H9 (cell line): Measurements from ENCODE around the gene IQSEC1. TPM values are rescaled to one million over a fixed set of nuclear protein-coding genes. Genes with fewer than 3 reads are reported as not detected.

Experiments used
- DNase-seq: peaks from one replicate; pipeline ENCODE4 v3.0.0-alpha.2; 2017
- H2AFZ ChIP-seq: one replicate; pipeline ENCODE4 v1.6.1; 2013; ENCODE audit warnings: mild to moderate bottlenecking, low read length, control low read depth, moderate library complexity
- H2AK5ac ChIP-seq: 2 replicates; pipeline ENCODE4 v1.6.1; 2013; ENCODE audit warnings: low read length, control low read depth, mixed read lengths; ENCODE audit not compliant: insufficient read length
- H2BK120ac ChIP-seq: one replicate; pipeline ENCODE4 v1.6.1; 2013; ENCODE audit warnings: low read depth, mild to moderate bottlenecking, low read length, control low read depth, inconsistent platforms; ENCODE audit not compliant: poor library complexity, severe bottlenecking
- H2BK12ac ChIP-seq: 2 replicates; pipeline ENCODE4 v1.6.1; 2013; ENCODE audit warnings: low read length, control low read depth, mixed read lengths, low read depth; ENCODE audit not compliant: insufficient read length
- H2BK15ac ChIP-seq: 2 replicates; pipeline ENCODE4 v1.6.1; 2013; ENCODE audit warnings: low read depth, low read length, control low read depth
- H2BK20ac ChIP-seq: one replicate; pipeline ENCODE4 v1.6.1; 2013; ENCODE audit warnings: low read depth, mild to moderate bottlenecking, low read length, control low read depth, inconsistent platforms; ENCODE audit not compliant: poor library complexity, severe bottlenecking
- H2BK5ac ChIP-seq: 2 replicates; pipeline ENCODE4 v1.6.1; 2013; ENCODE audit warnings: low read length, control low read depth, mixed read lengths; ENCODE audit not compliant: insufficient read length
- H3K14ac ChIP-seq: 2 replicates; pipeline ENCODE4 v1.6.1; 2013; ENCODE audit warnings: low read length, control low read depth; ENCODE audit not compliant: insufficient read depth
- H3K18ac ChIP-seq: 2 replicates; pipeline ENCODE4 v1.6.1; 2013; ENCODE audit warnings: low read depth, mild to moderate bottlenecking, mixed read lengths, low read length, control low read depth; ENCODE audit not compliant: insufficient read length
- H3K23ac ChIP-seq: 2 replicates; pipeline ENCODE4 v1.6.1; 2013; ENCODE audit warnings: low read length, control low read depth, mixed read lengths, low read depth; ENCODE audit not compliant: insufficient read length
- H3K23me2 ChIP-seq: 2 replicates; pipeline ENCODE4 v1.6.1; 2013; ENCODE audit warnings: low read depth, mild to moderate bottlenecking, mixed read lengths, low read length, control low read depth; ENCODE audit not compliant: insufficient read length, poor library complexity, severe bottlenecking
- H3K27ac ChIP-seq: 2 replicates; pipeline ENCODE4 v1.5.1; 2013; ENCODE audit warnings: low read length, control low read depth, mixed read lengths, low read depth; ENCODE audit not compliant: insufficient read length
- H3K27me3 ChIP-seq: 2 replicates; pipeline ENCODE4 v1.6.1; 2013; ENCODE audit warnings: low read length, control low read depth, inconsistent platforms; ENCODE audit not compliant: insufficient read depth
- H3K4ac ChIP-seq: 2 replicates; pipeline ENCODE4 v1.6.1; 2013; ENCODE audit warnings: low read depth, mild to moderate bottlenecking, control low read depth, inconsistent platforms, low read length, moderate library complexity
- H3K4me1 ChIP-seq: 2 replicates; pipeline ENCODE4 v1.6.1; 2013; ENCODE audit warnings: low read length, control low read depth, inconsistent platforms; ENCODE audit not compliant: insufficient read depth
- H3K4me2 ChIP-seq: 2 replicates; pipeline ENCODE4 v1.6.1; 2013; ENCODE audit warnings: low read length, control low read depth, mixed read lengths; ENCODE audit not compliant: insufficient read length, insufficient read depth
- H3K56ac ChIP-seq: 2 replicates; pipeline ENCODE4 v1.6.1; 2013; ENCODE audit warnings: low read depth, mild to moderate bottlenecking, mixed read lengths, low read length, control low read depth; ENCODE audit not compliant: insufficient read length
- H3K79me1 ChIP-seq: 2 replicates; pipeline ENCODE4 v1.6.1; 2013; ENCODE audit warnings: low read depth, mild to moderate bottlenecking, moderate library complexity, low read length, control low read depth, inconsistent platforms; ENCODE audit not compliant: insufficient read depth, poor library complexity, severe bottlenecking
- H3K79me2 ChIP-seq: 2 replicates; pipeline ENCODE4 v1.6.1; 2013; ENCODE audit warnings: low read length, control low read depth, inconsistent platforms; ENCODE audit not compliant: insufficient read depth
- H3K9ac ChIP-seq: 2 replicates; pipeline ENCODE4 v1.6.1; 2013; ENCODE audit warnings: low read length, control low read depth, mixed read lengths; ENCODE audit not compliant: insufficient read length; ENCODE audit errors: extremely low read depth
- H3K9me3 ChIP-seq: one replicate; pipeline ENCODE4 v1.6.1; 2013; ENCODE audit warnings: low read depth, low read length, inconsistent platforms; ENCODE audit not compliant: control insufficient read depth
- H3T11ph ChIP-seq: one replicate; pipeline ENCODE4 v1.6.1; 2013; ENCODE audit warnings: mild to moderate bottlenecking, low read length, control low read depth, inconsistent platforms
- H4K20me1 ChIP-seq: one replicate; pipeline ENCODE4 v1.6.1; 2013; ENCODE audit not compliant: control insufficient read depth, insufficient read length, insufficient read depth
- H4K5ac ChIP-seq: 2 replicates; pipeline ENCODE4 v1.6.1; 2013; ENCODE audit warnings: low read depth, mild to moderate bottlenecking, mixed read lengths, low read length, control low read depth; ENCODE audit not compliant: insufficient read length
- H4K8ac ChIP-seq: replicated peaks from 2 replicates; pipeline ENCODE4 v1.6.1; 2013; ENCODE audit warnings: low read length, control low read depth, mixed read lengths, low read depth; ENCODE audit not compliant: insufficient read length
- H4K91ac ChIP-seq: 2 replicates; pipeline ENCODE4 v1.6.1; 2013; ENCODE audit warnings: low read depth, mild to moderate bottlenecking, moderate library complexity, mixed read lengths, low read length, control low read depth; ENCODE audit not compliant: insufficient read length
- H3K27ac Mint-ChIP-seq, 3 experiments: 2 replicates in 2 of 3; 3 replicates in 1 of 3; pipeline ENCODE4 v1.8.0; 2020 to 2021; ENCODE audit warnings: mixed read lengths in 3 of 3, mild to moderate bottlenecking in 1 of 3, moderate library complexity in 1 of 3
- H3K27me3 Mint-ChIP-seq: 2 replicates; pipeline ENCODE4 v1.8.0; 2021; ENCODE audit warnings: low read depth, mild to moderate bottlenecking, moderate library complexity, mixed read lengths
- H3K36me3 Mint-ChIP-seq, 3 experiments: 2 replicates in 2 of 3; 3 replicates in 1 of 3; pipeline ENCODE4 v1.8.0; 2020 to 2021; ENCODE audit warnings: low read depth in 3 of 3, mixed read lengths in 3 of 3; ENCODE audit not compliant: insufficient read depth in 1 of 3
- H3K4me1 Mint-ChIP-seq, 2 experiments: 2 replicates each; pipeline ENCODE4 v1.8.0; 2020; ENCODE audit warnings: mixed read lengths in 2 of 2
- H3K4me3 Mint-ChIP-seq, 2 experiments: 2 replicates in 1 of 2; 3 replicates in 1 of 2; pipeline ENCODE4 v1.8.0; 2020 to 2021; ENCODE audit warnings: mild to moderate bottlenecking in 2 of 2, mixed read lengths in 2 of 2, moderate library complexity in 1 of 2
- H3K9me3 Mint-ChIP-seq, 2 experiments: 2 replicates in 1 of 2; 3 replicates in 1 of 2; pipeline ENCODE4 v1.8.0; 2020; ENCODE audit warnings: mild to moderate bottlenecking in 2 of 2, mixed read lengths in 2 of 2, moderate library complexity in 1 of 2
- CTCF ChIP-seq: fragments of 200-600 bp; sonication (generic); conservative IDR thresholded peaks from 3 replicates; pipeline ENCODE4 v1.8.0; 2021; ENCODE audit warnings: antibody characterized with exemption, mild to moderate bottlenecking
- WGBS: extraction: QIAGEN DNeasy Blood & Tissue Kit; methylation state at CpG from one replicate; pipeline ENCODE4 v1.1.7; 2013; ENCODE audit warnings: missing lambda C conversion rate, low lambda C conversion rate, mixed read lengths; ENCODE audit not compliant: insufficient read length; ENCODE audit errors: extremely low coverage; 5-methylcytosine and 5-hydroxymethylcytosine counted together
- total RNA-seq: library from RNA; stranded (reverse); gene quantifications from 2 replicates; pipeline ENCODE4 v1.2.1, GENCODE V29; 2021

Gene IQSEC1
- total RNA-seq, 1 experiment from 2014 or later: 19.1 TPM

- DNase-seq: no peak
- Histone ChIP-seq H3K27me3 (peaks cover 5% of the 10 kb centered on the region; the same call in 1 of the 2 replicates), H3K56ac (no peak overlapping the region), H4K91ac (no peak overlapping the region), H2BK120ac (no peak overlapping the region), H3K4me2 (no peak overlapping the region), H3K23me2 (peaks cover 3% of the 10 kb centered on the region), H4K5ac (no peak overlapping the region), H2BK12ac (no peak overlapping the region), H3K18ac (no peak overlapping the region), H4K8ac (no peak overlapping the region), H2BK15ac (no peak overlapping the region), H3K27ac (no peak overlapping the region), H2BK20ac (no peak overlapping the region), H3K14ac (no peak overlapping the region), H3K79me2 (no peaks in the 10 kb centered on the region), H3K9ac (no peak overlapping the region), H3K79me1 (no peaks in the 10 kb centered on the region), H2AK5ac (no peak overlapping the region), H2BK5ac (no peak overlapping the region), H3K9me3 (no peaks in the 10 kb centered on the region), H3K4me1 (no peaks in the 10 kb centered on the region), H3K23ac (no peak overlapping the region), H2AFZ (no peak overlapping the region), H3T11ph (no peak overlapping the region), H4K20me1 (no peaks in the 10 kb centered on the region), H3K4ac (no peak overlapping the region)
- H3K4me3 Mint-ChIP-seq: no peak overlapping the region
- TF ChIP-seq CTCF: no peak
- H3K27ac Mint-ChIP-seq: no peak overlapping the region
- H3K9me3 Mint-ChIP-seq: no peaks in the 10 kb centered on the region
- H3K27me3 Mint-ChIP-seq: peaks cover 62% of the 10 kb centered on the region
- peaks cover 16 to 30% of the 10 kb centered on the region in 2 experiments for H3K4me1 Mint-ChIP-seq
- peaks cover 0 to 1% (median 0%) of the 10 kb centered on the region in 3 experiments; a peak in 1 of 7 replicates for H3K36me3 Mint-ChIP-seq
- no CpG with 5 or more reads among the region's 7 CpGs for WGBS
Measured at GRCh38 chr3:13075318-13075717, 2.1 kb upstream of the IQSEC1 start.
